ENCODE measurements around the gene RPS16. TPM values are rescaled to one million over a fixed set of nuclear protein-coding genes. Genes with fewer than 3 reads are reported as not detected.

RPS16 gene
- total and polyA plus RNA-seq, 7 donors = 1,186 to 3,255 (median 1,958) TPM

- H3K27me3 ChIP-seq (ENCODE audit: insufficient read depth in 3 of 3, low read length in 2 of 3) = no peaks in the 10 kb centered on the region
- intact Hi-C loops (cut with DNase I) = no loop called here
- no peak overlapping the region for H3K4me3 ChIP-seq
- DNase-seq = peak in 1 of 2 donors; percentile 33
- H3K4me1 ChIP-seq = no peaks in the 10 kb centered on the region
- no peak for ATAC-seq
- 87 to 92% (median 89%) methylated on average over 6 of the region's 6 CpGs for WGBS, 3 donors
- H3K36me3 ChIP-seq (ENCODE audit: insufficient read depth in 1 of 2, low read depth in 1 of 2) = peaks cover 20 to 100% of the 10 kb centered on the region in 2 donors
- no peak for TF ChIP-seq CTCF (IDR thresholded peaks at IDR 0.05)
- H3K9me3 ChIP-seq = no peaks in the 10 kb centered on the region
- no peak overlapping the region for H3K27ac ChIP-seq
Measured at GRCh38 chr19:39469567-39469966, 33.8 kb upstream of the RPS16 start.

GRCh38 chr19:39469036-39469435, 33.3 kb upstream of the RPS16 start:
- Histone ChIP-seq H3K4me3 (no peak overlapping the region), H3K4me1 (no peaks in the 10 kb centered on the region), H3K36me3 (ENCODE audit: insufficient read depth in 1 of 2, low read depth in 1 of 2) (peaks cover 20 to 100% of the 10 kb centered on the region in 2 donors), H3K9me3 (no peaks in the 10 kb centered on the region), H3K27me3 (ENCODE audit: insufficient read depth in 3 of 3, low read length in 2 of 3) (no peaks in the 10 kb centered on the region), H3K27ac (no peak overlapping the region)
- 91 to 92% (median 91%) methylated on average over 11 of the region's 11 CpGs for WGBS, 3 donors
- no peak for ATAC-seq
- intact Hi-C loops (cut with DNase I) = no loop called here
- no peak for TF ChIP-seq CTCF (IDR thresholded peaks at IDR 0.05)
- peak in 1 of 2 donors; percentile 34 for DNase-seq

GRCh38 chr19:39467941-39468340, 32.2 kb upstream of the RPS16 start:
- intact Hi-C loops (cut with DNase I) = no loop called here
- Histone ChIP-seq H3K27ac (no peak overlapping the region), H3K9me3 (no peaks in the 10 kb centered on the region), H3K4me1 (no peaks in the 10 kb centered on the region), H3K36me3 (ENCODE audit: insufficient read depth in 1 of 2, low read depth in 1 of 2) (peaks cover 19 to 99% of the 10 kb centered on the region in 2 donors), H3K27me3 (ENCODE audit: insufficient read depth in 3 of 3, low read length in 2 of 3) (no peaks in the 10 kb centered on the region), H3K4me3 (no peak overlapping the region)
- ATAC-seq (no peak), DNase-seq (peak in 1 of 2 donors; percentile 22)
- WGBS, 3 donors = 90 to 95% (median 91%) methylated on average over 7 of the region's 7 CpGs
- no peak for TF ChIP-seq CTCF (IDR thresholded peaks at IDR 0.05)

- Histone ChIP-seq H3K27ac (no peak overlapping the region), H3K9me3 (no peaks in the 10 kb centered on the region), H3K4me1 (no peaks in the 10 kb centered on the region), H3K27me3 (ENCODE audit: insufficient read depth in 3 of 3, low read length in 2 of 3) (no peaks in the 10 kb centered on the region), H3K4me3 (no peak overlapping the region), H3K36me3 (ENCODE audit: insufficient read depth in 1 of 2, low read depth in 1 of 2) (peaks cover 12 to 97% of the 10 kb centered on the region in 2 donors)
- no peak for TF ChIP-seq CTCF (IDR thresholded peaks at IDR 0.05)
- ATAC-seq (no peak), DNase-seq (no peak)
- WGBS, 3 donors = 93 to 97% (median 94%) methylated on average over 17 to 18 of the region's 18 CpGs
- intact Hi-C loops (cut with DNase I) = no loop called here
Measured at GRCh38 chr19:39465956-39466747, 30.4 kb upstream of the RPS16 start.
